SK-N-SH treated with all-trans-retinoic acid at 6 μM for 48 hours (cell line): ENCODE data around the gene WNT3.
"Not testable (repeated sequence)": the region's sequence is repeated elsewhere in the genome, so short reads cannot be mapped to it uniquely, and the experiment has no call there.

Experiments
- ARNTL ChIP-seq: fragments of 450-650 bp; formaldehyde crosslinking; IDR thresholded peaks from 2 replicates; pipeline ENCODE4 v1.5.0; 2020; ENCODE audit warnings: low read depth, mild to moderate bottlenecking, moderate library complexity, borderline replicate concordance
- BACH2 ChIP-seq: fragments of 250-450 bp; sonication (Bioruptor Pico); IDR thresholded peaks from 2 replicates; pipeline ENCODE4 v1.9.0; 2021; ENCODE audit warnings: mild to moderate bottlenecking, borderline replicate concordance
- CREB5 ChIP-seq: fragments of 250-450 bp; sonication (Bioruptor Pico); IDR thresholded peaks from 2 replicates; pipeline ENCODE4 v1.5.1; 2020; ENCODE audit warnings: low read depth, mild to moderate bottlenecking, moderate library complexity
- CSRNP3 ChIP-seq: fragments of 250-450 bp; sonication (Bioruptor Pico); IDR thresholded peaks from 2 replicates; pipeline ENCODE4 v1.5.1; 2021; ENCODE audit warnings: mild to moderate bottlenecking, moderate library complexity
- ESRRG ChIP-seq: fragments of 250-450 bp; sonication (Bioruptor Pico); IDR thresholded peaks from 2 replicates; pipeline ENCODE4 v1.6.1; 2021; ENCODE audit warnings: mild to moderate bottlenecking
- PATZ1 ChIP-seq: fragments of 250-450 bp; sonication (Bioruptor Pico); IDR thresholded peaks from 2 replicates; pipeline ENCODE4 v1.8.0; 2020; ENCODE audit warnings: mild to moderate bottlenecking, moderate library complexity, borderline replicate concordance
- TOX ChIP-seq: fragments of 250-450 bp; sonication (Bioruptor Pico); IDR thresholded peaks from 2 replicates; pipeline ENCODE4 v1.8.0; 2021; ENCODE audit warnings: mild to moderate bottlenecking, moderate library complexity, borderline replicate concordance
- ZC3H10 ChIP-seq: fragments of 250-450 bp; sonication (Bioruptor Pico); IDR thresholded peaks from 2 replicates; pipeline ENCODE4 v1.5.1; 2021; ENCODE audit warnings: mild to moderate bottlenecking, moderate library complexity
- ZFP3 ChIP-seq: fragments of 250-450 bp; sonication (Bioruptor Pico); IDR thresholded peaks from 2 replicates; pipeline ENCODE4 v1.5.0; 2020; ENCODE audit warnings: mild to moderate bottlenecking, moderate library complexity
- ZNF565 ChIP-seq: fragments of 450-650 bp; formaldehyde crosslinking; conservative IDR thresholded peaks from 2 replicates; pipeline ENCODE4 v1.5.0; 2020; ENCODE audit warnings: low read depth, mild to moderate bottlenecking, moderate library complexity
- ZNF70 ChIP-seq: fragments of 450-650 bp; formaldehyde crosslinking; IDR thresholded peaks from 2 replicates; pipeline ENCODE4 v1.5.0; 2020; ENCODE audit warnings: mild to moderate bottlenecking, moderate library complexity
- ZNF8 ChIP-seq: fragments of 450-650 bp; formaldehyde crosslinking; IDR thresholded peaks from 2 replicates; pipeline ENCODE4 v1.5.0; 2020; ENCODE audit warnings: mild to moderate bottlenecking, moderate library complexity
- TF ChIP-seq, protein P1 (sequence below): fragments of 250-450 bp; sonication (Bioruptor Pico); IDR thresholded peaks from 2 replicates; pipeline ENCODE4 v1.5.0; 2020; ENCODE audit warnings: mild to moderate bottlenecking, moderate library complexity

GRCh38 chr17:46768896-46769295 is 49.6 kb downstream of the WNT3 start:
- TF ChIP-seq CSRNP3; CREB5 (CRISPR knock-in tag); ARNTL (CRISPR knock-in tag); ESRRG (CRISPR knock-in tag); ZNF565 (CRISPR knock-in tag); ZFP3 (CRISPR knock-in tag); PATZ1 (CRISPR knock-in tag); ZC3H10 (CRISPR knock-in tag); ZNF70 (CRISPR knock-in tag); TOX (CRISPR knock-in tag); BACH2 (CRISPR knock-in tag); ZNF8 (CRISPR knock-in tag): not testable (repeated sequence)
- TF ChIP-seq, protein P1, sequence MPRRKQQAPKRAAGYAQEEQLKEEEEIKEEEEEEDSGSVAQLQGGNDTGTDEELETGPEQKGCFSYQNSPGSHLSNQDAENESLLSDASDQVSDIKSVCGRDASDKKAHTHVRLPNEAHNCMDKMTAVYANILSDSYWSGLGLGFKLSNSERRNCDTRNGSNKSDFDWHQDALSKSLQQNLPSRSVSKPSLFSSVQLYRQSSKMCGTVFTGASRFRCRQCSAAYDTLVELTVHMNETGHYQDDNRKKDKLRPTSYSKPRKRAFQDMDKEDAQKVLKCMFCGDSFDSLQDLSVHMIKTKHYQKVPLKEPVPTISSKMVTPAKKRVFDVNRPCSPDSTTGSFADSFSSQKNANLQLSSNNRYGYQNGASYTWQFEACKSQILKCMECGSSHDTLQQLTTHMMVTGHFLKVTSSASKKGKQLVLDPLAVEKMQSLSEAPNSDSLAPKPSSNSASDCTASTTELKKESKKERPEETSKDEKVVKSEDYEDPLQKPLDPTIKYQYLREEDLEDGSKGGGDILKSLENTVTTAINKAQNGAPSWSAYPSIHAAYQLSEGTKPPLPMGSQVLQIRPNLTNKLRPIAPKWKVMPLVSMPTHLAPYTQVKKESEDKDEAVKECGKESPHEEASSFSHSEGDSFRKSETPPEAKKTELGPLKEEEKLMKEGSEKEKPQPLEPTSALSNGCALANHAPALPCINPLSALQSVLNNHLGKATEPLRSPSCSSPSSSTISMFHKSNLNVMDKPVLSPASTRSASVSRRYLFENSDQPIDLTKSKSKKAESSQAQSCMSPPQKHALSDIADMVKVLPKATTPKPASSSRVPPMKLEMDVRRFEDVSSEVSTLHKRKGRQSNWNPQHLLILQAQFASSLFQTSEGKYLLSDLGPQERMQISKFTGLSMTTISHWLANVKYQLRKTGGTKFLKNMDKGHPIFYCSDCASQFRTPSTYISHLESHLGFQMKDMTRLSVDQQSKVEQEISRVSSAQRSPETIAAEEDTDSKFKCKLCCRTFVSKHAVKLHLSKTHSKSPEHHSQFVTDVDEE (CRISPR knock-in tag) = not testable (repeated sequence)
